Keratinocyte (primary cell): Measurements from ENCODE around the gene SPSB4.

Source experiments
- EZH2 ChIP-seq: IDR thresholded peaks from one replicate; pipeline ENCODE4 v1.6.1; 2012; ENCODE audit warnings: inconsistent platforms, mild to moderate bottlenecking, low read length, moderate library complexity
- TF ChIP-seq, protein P1 (sequence below), 3 experiments: IDR thresholded peaks in 1 of 3; conservative IDR thresholded peaks in 1 of 3; optimal IDR thresholded peaks in 1 of 3; 2 replicates in 2 of 3; 3 replicates in 1 of 3; pipeline versions ENCODE3 to v1.5.1; 2011; ENCODE audit warnings: low read length in 3 of 3, mild to moderate bottlenecking in 3 of 3, moderate library complexity in 2 of 3, control low read depth in 1 of 3, inconsistent platforms in 1 of 3; ENCODE audit not compliant: insufficient read depth in 2 of 3; ENCODE audit errors: extremely low read depth in 1 of 3

GRCh38 chr3:141019244-141019643, 31.9 kb upstream of the SPSB4 start:
- TF ChIP-seq, protein P1, sequence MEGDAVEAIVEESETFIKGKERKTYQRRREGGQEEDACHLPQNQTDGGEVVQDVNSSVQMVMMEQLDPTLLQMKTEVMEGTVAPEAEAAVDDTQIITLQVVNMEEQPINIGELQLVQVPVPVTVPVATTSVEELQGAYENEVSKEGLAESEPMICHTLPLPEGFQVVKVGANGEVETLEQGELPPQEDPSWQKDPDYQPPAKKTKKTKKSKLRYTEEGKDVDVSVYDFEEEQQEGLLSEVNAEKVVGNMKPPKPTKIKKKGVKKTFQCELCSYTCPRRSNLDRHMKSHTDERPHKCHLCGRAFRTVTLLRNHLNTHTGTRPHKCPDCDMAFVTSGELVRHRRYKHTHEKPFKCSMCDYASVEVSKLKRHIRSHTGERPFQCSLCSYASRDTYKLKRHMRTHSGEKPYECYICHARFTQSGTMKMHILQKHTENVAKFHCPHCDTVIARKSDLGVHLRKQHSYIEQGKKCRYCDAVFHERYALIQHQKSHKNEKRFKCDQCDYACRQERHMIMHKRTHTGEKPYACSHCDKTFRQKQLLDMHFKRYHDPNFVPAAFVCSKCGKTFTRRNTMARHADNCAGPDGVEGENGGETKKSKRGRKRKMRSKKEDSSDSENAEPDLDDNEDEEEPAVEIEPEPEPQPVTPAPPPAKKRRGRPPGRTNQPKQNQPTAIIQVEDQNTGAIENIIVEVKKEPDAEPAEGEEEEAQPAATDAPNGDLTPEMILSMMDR (optimal IDR thresholded peaks at IDR 0.05 in 1 of 3, IDR thresholded peaks at IDR 0.05 in 1 of 3, conservative IDR thresholded peaks at IDR 0.05 in 1 of 3; ENCODE audit: extremely low read depth in 1 of 3, insufficient read depth in 2 of 3, low read length in 3 of 3): no peak
- TF ChIP-seq EZH2: no peak
